SK-N-SH (cell line): ENCODE data around the gene SETD1A. TPM values are rescaled to one million over a fixed set of nuclear protein-coding genes. Genes with fewer than 3 reads are reported as not detected.
A peak's percentile ranks its signal among the peaks of the same experiment; 100 is the strongest.

Source experiments
- CTCF ChIA-PET: fragments of 300-600, 350-600 bp; formaldehyde crosslinking; extraction: SDS; loops from one replicate; lab custom pipeline; 2021; lab: Yijun Ruan, JAX
- POLR2A ChIA-PET: fragments of 350-600 bp; sonication (Branson Sonifier 250); formaldehyde crosslinking; extraction: SDS; loops from one replicate; lab custom pipeline; 2020; ENCODE audit warnings: antibody characterized with exemption, inconsistent platforms; lab: Yijun Ruan, JAX
- DNase-seq: peaks from one replicate; pipeline ENCODE4 v3.0.0; 2012
- H2AFZ ChIP-seq: fragments of 200-600 bp; sonication (generic); 2 replicates; pipeline ENCODE4 v1.8.1; 2016; ENCODE audit warnings: antibody characterized with exemption, mild to moderate bottlenecking, low read depth
- H3F3A ChIP-seq: fragments of 200-600 bp; sonication (generic); replicated peaks from 2 replicates; pipeline ENCODE3; 2016; ENCODE audit warnings: antibody characterized with exemption, mild to moderate bottlenecking; ENCODE audit not compliant: insufficient read depth
- H3K27ac ChIP-seq, 2 experiments: fragments of 200-500 bp in 1 of 2; fragments of 200-600 bp in 1 of 2; sonication (Bioruptor generic) in 1 of 2; sonication (generic), shearing (Covaris generic) in 1 of 2; 2 replicates each; pipeline versions ENCODE4 v1.5.1 to v1.6.1; 2014 to 2016; ENCODE audit warnings: low read depth in 2 of 2, inconsistent platforms in 1 of 2, low read length in 1 of 2, mild to moderate bottlenecking in 1 of 2, mixed read lengths in 1 of 2
- H3K27me3 ChIP-seq: fragments of 200-600 bp; sonication (generic), shearing (Covaris generic); 2 replicates; pipeline ENCODE4 v1.6.1; 2016; ENCODE audit warnings: mixed run types; ENCODE audit not compliant: insufficient read depth
- H3K36me3 ChIP-seq, 2 experiments: fragments of 200-500 bp in 1 of 2; fragments of 200-600 bp in 1 of 2; sonication (Bioruptor generic) in 1 of 2; sonication (generic) in 1 of 2; replicated peaks in 1 of 2; 2 replicates each; pipeline versions ENCODE3 to v1.5.1; 2014 to 2016; ENCODE audit warnings: low read length in 1 of 2, mild to moderate bottlenecking in 1 of 2; ENCODE audit not compliant: insufficient read depth in 2 of 2, control insufficient read depth in 1 of 2
- H3K4me1 ChIP-seq, 2 experiments: fragments of 200-500 bp in 1 of 2; fragments of 200-600 bp in 1 of 2; sonication (Bioruptor generic) in 1 of 2; sonication (generic), shearing (Covaris generic) in 1 of 2; 2 replicates each; pipeline versions ENCODE4 v1.5.1 to v1.6.1; 2014 to 2016; ENCODE audit warnings: low read depth in 1 of 2, low read length in 1 of 2, mixed run types in 1 of 2; ENCODE audit not compliant: insufficient read depth in 2 of 2, control insufficient read depth in 1 of 2
- H3K4me2 ChIP-seq: fragments of 200-600 bp; sonication (generic), shearing (Covaris generic); 2 replicates; pipeline ENCODE4 v1.6.1; 2017; ENCODE audit warnings: mixed run types
- H3K4me3 ChIP-seq, 2 experiments: fragments of 200-500 bp in 1 of 2; fragments of 200-600 bp in 1 of 2; sonication (Bioruptor generic) in 1 of 2; sonication (generic), shearing (Covaris generic) in 1 of 2; 2 replicates each; pipeline versions ENCODE4 v1.5.1 to v1.8.1; 2014 to 2016; ENCODE audit warnings: low read depth in 2 of 2, inconsistent platforms in 1 of 2, low read length in 1 of 2, mild to moderate bottlenecking in 1 of 2, mixed read lengths in 1 of 2, moderate library complexity in 1 of 2
- H3K79me2 ChIP-seq: fragments of 200-600 bp; sonication (generic); 2 replicates; pipeline ENCODE4 v1.8.1; 2017; ENCODE audit warnings: mild to moderate bottlenecking; ENCODE audit not compliant: insufficient read depth
- H3K9ac ChIP-seq: fragments of 200-600 bp; sonication (generic); 2 replicates; pipeline ENCODE4 v1.6.1; 2017; ENCODE audit warnings: mixed run types
- H3K9me2 ChIP-seq: fragments of 200-600 bp; sonication (generic); 2 replicates; pipeline ENCODE4 v1.6.1; 2017; ENCODE audit warnings: mixed run types
- H3K9me3 ChIP-seq: fragments of 200-600 bp; sonication (generic); 2 replicates; pipeline ENCODE4 v1.6.1; 2017; ENCODE audit warnings: mixed run types, mild to moderate bottlenecking, moderate library complexity
- H4K20me1 ChIP-seq: fragments of 200-600 bp; sonication (generic); 2 replicates; pipeline ENCODE4 v1.6.1; 2017; ENCODE audit warnings: mild to moderate bottlenecking, mixed run types; ENCODE audit not compliant: insufficient read depth
- CHD2 ChIP-seq: fragments of 150-350 bp; IDR thresholded peaks from 2 replicates; pipeline ENCODE4 v1.6.1; 2018; ENCODE audit warnings: low read length; ENCODE audit not compliant: partially characterized antibody
- ELF1 ChIP-seq: IDR thresholded peaks from 2 replicates; pipeline ENCODE4 v1.4.0; 2012
- EP300 ChIP-seq, 2 experiments: IDR thresholded peaks; 2 replicates each; pipeline versions ENCODE4 v1.4.0 to v1.6.1; 2012; ENCODE audit warnings: borderline replicate concordance in 1 of 2, low read depth in 1 of 2, low read length in 1 of 2
- EZH2phosphoT487 ChIP-seq: fragments of 200-600 bp; sonication (generic); IDR thresholded peaks from 2 replicates; pipeline ENCODE4 v1.6.1; 2017; ENCODE audit warnings: low read depth, mixed run types, mild to moderate bottlenecking, antibody characterized with exemption, moderate library complexity, borderline replicate concordance
- FOSL2 ChIP-seq: IDR thresholded peaks from 2 replicates; pipeline ENCODE4 v1.4.0; 2012; ENCODE audit warnings: low read depth, mild to moderate bottlenecking, moderate library complexity, borderline replicate concordance
- FOXM1 ChIP-seq: IDR thresholded peaks from 2 replicates; pipeline ENCODE4 v1.4.0; 2012; ENCODE audit warnings: low read depth, mild to moderate bottlenecking
- GABPA ChIP-seq: IDR thresholded peaks from 2 replicates; pipeline ENCODE4 v1.4.0; 2012; ENCODE audit warnings: low read depth, mild to moderate bottlenecking
- IRF3 ChIP-seq: fragments of 150-350 bp; IDR thresholded peaks from 2 replicates; pipeline ENCODE4 v1.6.1; 2016; ENCODE audit warnings: mild to moderate bottlenecking, low read depth, low read length
- JUND ChIP-seq: IDR thresholded peaks from 2 replicates; pipeline ENCODE4 v1.4.0; 2012
- MAX ChIP-seq: IDR thresholded peaks from 2 replicates; pipeline ENCODE4 v1.4.0; 2012; ENCODE audit warnings: low read depth
- MEF2A ChIP-seq: IDR thresholded peaks from 2 replicates; pipeline ENCODE4 v1.4.0; 2012; ENCODE audit warnings: low read depth, borderline replicate concordance
- MXI1 ChIP-seq: IDR thresholded peaks from 2 replicates; pipeline ENCODE4 v1.6.1; 2012; ENCODE audit warnings: mild to moderate bottlenecking, low read depth, low read length, improper control_type of control experiment
- NFIC ChIP-seq: IDR thresholded peaks from 2 replicates; pipeline ENCODE4 v1.4.0; 2012; ENCODE audit warnings: borderline replicate concordance
- NRF1 ChIP-seq: IDR thresholded peaks from 2 replicates; pipeline ENCODE4 v1.6.1; 2012; ENCODE audit warnings: low read depth, mild to moderate bottlenecking, low read length
- POLR2AphosphoS5 ChIP-seq: IDR thresholded peaks from 2 replicates; pipeline ENCODE4 v1.6.1; 2012; ENCODE audit warnings: low read depth, low read length
- RAD21 ChIP-seq: IDR thresholded peaks from 2 replicates; pipeline ENCODE4 v1.6.1; 2012; ENCODE audit warnings: mild to moderate bottlenecking, low read length
- RCOR1 ChIP-seq: fragments of 150-350 bp; IDR thresholded peaks from 2 replicates; pipeline ENCODE4 v1.6.1; 2017; ENCODE audit warnings: antibody characterized with exemption, low read length
- RFX5 ChIP-seq: IDR thresholded peaks from 2 replicates; pipeline ENCODE4 v1.6.1; 2012; ENCODE audit warnings: mild to moderate bottlenecking, improper control_type of control experiment, low read length
- SIN3A ChIP-seq: IDR thresholded peaks from 2 replicates; pipeline ENCODE4 v1.6.1; 2012; ENCODE audit warnings: low read depth, mild to moderate bottlenecking, low read length, moderate library complexity, borderline replicate concordance
- TAF1 ChIP-seq: IDR thresholded peaks from 2 replicates; pipeline ENCODE4 v1.6.1; 2012; ENCODE audit warnings: low read depth, mild to moderate bottlenecking, low read length, moderate library complexity, borderline replicate concordance
- TCF12 ChIP-seq: IDR thresholded peaks from 2 replicates; pipeline ENCODE4 v1.4.0; 2012
- TEAD4 ChIP-seq: IDR thresholded peaks from 2 replicates; pipeline ENCODE4 v1.4.0; 2012; ENCODE audit warnings: mild to moderate bottlenecking, borderline replicate concordance; ENCODE audit not compliant: insufficient read depth
- WGBS: methylation state at CpG from one replicate; pipeline ENCODE4 v1.1.6; 2017; ENCODE audit warnings: low lambda C conversion rate; 5-methylcytosine and 5-hydroxymethylcytosine counted together
- polyA plus RNA-seq, 3 experiments: library from polyadenylated mRNA; depleted of rRNA; stranded (reverse); fragments of >200 nt; gene quantifications; 2 replicates each; pipeline ENCODE4 v1.2.3, GENCODE V29; 2012
- TF ChIP-seq, protein P1 (sequence below): IDR thresholded peaks from 2 replicates; pipeline ENCODE4 v1.4.0; 2012; ENCODE audit warnings: low read depth, borderline replicate concordance
- TF ChIP-seq, protein P2 (sequence below): IDR thresholded peaks from 2 replicates; pipeline ENCODE4 v1.4.0; 2012; ENCODE audit warnings: low read depth, borderline replicate concordance
- TF ChIP-seq, protein P3 (sequence below): fragments of 150-350 bp; IDR thresholded peaks from 2 replicates; pipeline ENCODE4 v1.6.1; 2017; ENCODE audit warnings: antibody characterized with exemption, low read length, low read depth, borderline replicate concordance

The SETD1A gene
- polyA plus RNA-seq, 1 of the 3 experiments (the other 2 are of a cell fraction) = 6.8 TPM

- POLR2A ChIA-PET = interaction anchor here (0.6 to 1.5 kb wide), 4 partner anchors 40 to 148 kb away, joined by 3 to 5 read pairs (median 3); partner anchors contain the start of genes KAT8 and ZNF668
- H3K9me2 ChIP-seq = no peaks in the 10 kb centered on the region
- WGBS = 4% methylated on average over 51 of the region's 75 CpGs
Observed at GRCh38 chr16:31032736-31033708, 75.5 kb downstream of the SETD1A start, which contains the start of gene STX4. TSS of gene STX4 (plus strand) at chr16:31033558. CDS start at chr16:31033806, 248 bp downstream.

More at GRCh38 chr16:31032736-31033708, 75.5 kb downstream of the SETD1A start, which contains the start of gene STX4:
- peak within 1 kb of the TSS; percentile 84 for H3K9ac ChIP-seq
- H4K20me1 ChIP-seq = peaks cover 7% of the 10 kb centered on the region
- peaks cover 9 to 10% of the 10 kb centered on the region in 2 experiments; a peak in 2 of 4 replicates for H3K4me1 ChIP-seq
- H3F3A ChIP-seq = peaks cover 8% of the 10 kb centered on the region
- H3K79me2 ChIP-seq = peaks cover 19% of the 10 kb centered on the region
- no peaks in the 10 kb centered on the region for H3K9me3 ChIP-seq
- CTCF ChIA-PET = interaction anchor here (0.6 to 1.3 kb wide), 2 partner anchors 11 to 48 kb away, joined by 4 to 5 read pairs; partner anchors contain the start of gene HSD3B7
- H3K36me3 ChIP-seq = peaks cover 7 to 25% of the 10 kb centered on the region in 2 experiments
- H3K27me3 ChIP-seq = no peaks in the 10 kb centered on the region
- TF ChIP-seq RCOR1 = no peak; the same call in 1 of the 2 replicates
- 0 out of 2 replicates have a peak, but pooled peaks have one; percentile 35 for TF ChIP-seq SIN3A
- no peak for TF ChIP-seq RAD21
- TF ChIP-seq, protein P1, sequence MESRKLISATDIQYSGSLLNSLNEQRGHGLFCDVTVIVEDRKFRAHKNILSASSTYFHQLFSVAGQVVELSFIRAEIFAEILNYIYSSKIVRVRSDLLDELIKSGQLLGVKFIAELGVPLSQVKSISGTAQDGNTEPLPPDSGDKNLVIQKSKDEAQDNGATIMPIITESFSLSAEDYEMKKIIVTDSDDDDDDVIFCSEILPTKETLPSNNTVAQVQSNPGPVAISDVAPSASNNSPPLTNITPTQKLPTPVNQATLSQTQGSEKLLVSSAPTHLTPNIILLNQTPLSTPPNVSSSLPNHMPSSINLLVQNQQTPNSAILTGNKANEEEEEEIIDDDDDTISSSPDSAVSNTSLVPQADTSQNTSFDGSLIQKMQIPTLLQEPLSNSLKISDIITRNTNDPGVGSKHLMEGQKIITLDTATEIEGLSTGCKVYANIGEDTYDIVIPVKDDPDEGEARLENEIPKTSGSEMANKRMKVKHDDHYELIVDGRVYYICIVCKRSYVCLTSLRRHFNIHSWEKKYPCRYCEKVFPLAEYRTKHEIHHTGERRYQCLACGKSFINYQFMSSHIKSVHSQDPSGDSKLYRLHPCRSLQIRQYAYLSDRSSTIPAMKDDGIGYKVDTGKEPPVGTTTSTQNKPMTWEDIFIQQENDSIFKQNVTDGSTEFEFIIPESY = peak; percentile 66; the same call in 1 of the 2 replicates
- no peak for TF ChIP-seq TAF1
- peak; percentile 73 for TF ChIP-seq CHD2
- TF ChIP-seq FOXM1 = no peak
- no peak for TF ChIP-seq EP300 (IDR thresholded peaks at IDR 0.05; ENCODE audit: borderline replicate concordance in 1 of 2, low read depth in 1 of 2, low read length in 1 of 2)
- TF ChIP-seq GABPA = peak; percentile 100
- TF ChIP-seq MEF2A = no peak
- no peak for TF ChIP-seq NFIC
- no peak for TF ChIP-seq RFX5
- TF ChIP-seq, protein P2, sequence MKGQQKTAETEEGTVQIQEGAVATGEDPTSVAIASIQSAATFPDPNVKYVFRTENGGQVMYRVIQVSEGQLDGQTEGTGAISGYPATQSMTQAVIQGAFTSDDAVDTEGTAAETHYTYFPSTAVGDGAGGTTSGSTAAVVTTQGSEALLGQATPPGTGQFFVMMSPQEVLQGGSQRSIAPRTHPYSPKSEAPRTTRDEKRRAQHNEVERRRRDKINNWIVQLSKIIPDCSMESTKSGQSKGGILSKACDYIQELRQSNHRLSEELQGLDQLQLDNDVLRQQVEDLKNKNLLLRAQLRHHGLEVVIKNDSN = peak; percentile 94
- TF ChIP-seq FOSL2 = no peak
- TF ChIP-seq ELF1 = peak; percentile 84
- TF ChIP-seq MXI1 = peak; percentile 89
- TF ChIP-seq EZH2phosphoT487 = no peak
- TF ChIP-seq IRF3 = no peak
- TF ChIP-seq, protein P3, sequence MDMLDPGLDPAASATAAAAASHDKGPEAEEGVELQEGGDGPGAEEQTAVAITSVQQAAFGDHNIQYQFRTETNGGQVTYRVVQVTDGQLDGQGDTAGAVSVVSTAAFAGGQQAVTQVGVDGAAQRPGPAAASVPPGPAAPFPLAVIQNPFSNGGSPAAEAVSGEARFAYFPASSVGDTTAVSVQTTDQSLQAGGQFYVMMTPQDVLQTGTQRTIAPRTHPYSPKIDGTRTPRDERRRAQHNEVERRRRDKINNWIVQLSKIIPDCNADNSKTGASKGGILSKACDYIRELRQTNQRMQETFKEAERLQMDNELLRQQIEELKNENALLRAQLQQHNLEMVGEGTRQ = no peak; the same call in 1 of the 2 replicates
- no peak for TF ChIP-seq JUND
- TF ChIP-seq TCF12 = no peak
- peak; percentile 46; the same call in 1 of the 2 replicates for TF ChIP-seq NRF1
- TF ChIP-seq TEAD4 = no peak
- TF ChIP-seq MAX = peak; percentile 85
- TF ChIP-seq POLR2AphosphoS5 = peak; percentile 66
- peak; percentile 94 for DNase-seq
- peak within 1 kb of the TSS; percentile 87 to 97 for H3K4me3 ChIP-seq
- peak within 1 kb of the TSS; percentile 88 for H2AFZ ChIP-seq
- H3K27ac ChIP-seq = peak within 1 kb of the TSS; percentile 64
- peak within 1 kb of the TSS; percentile 77 for H3K4me2 ChIP-seq
